ENCODE data around the gene CSTB. TPM values are rescaled to one million over a fixed set of nuclear protein-coding genes. Genes with fewer than 3 reads are reported as not detected.

The CSTB gene
- total RNA-seq, 6 donors from 2014 or later: 19.9 to 122 (median 51.3) TPM

GRCh38 chr21:43767498-43767983 lies 8.6 kb downstream of the CSTB start:
- Histone ChIP-seq H3K4me3 (no peak overlapping the region), H3K9me3 (no peaks in the 10 kb centered on the region), H3K27me3 (no peaks in the 10 kb centered on the region), H3K4me1 (peaks cover 0 to 19% (median 7%) of the 10 kb centered on the region in 4 donors), H3K36me3 (peaks cover 0 to 10% (median 5%) of the 10 kb centered on the region in 4 donors), H3K27ac (peak overlapping the region in 3 of 4 donors; percentile 66 to 84 (median 81))
- peak; percentile 1 to 3 for ATAC-seq (ENCODE audit: low FRiP score in 2 of 2)
- WGBS, 2 donors: 72 to 79% methylated on average over 8 to 15 of the region's 15 CpGs
- no peak for TF ChIP-seq EP300 (IDR thresholded peaks at IDR 0.05)
- TF ChIP-seq POLR2A (IDR thresholded peaks at IDR 0.05): no peak
- TF ChIP-seq POLR2AphosphoS5 (IDR thresholded peaks at IDR 0.05): no peak
- TF ChIP-seq CTCF (IDR thresholded peaks at IDR 0.05): no peak
- no peak for DNase-seq

GRCh38 chr21:43766734-43767497 lies 9.2 kb downstream of the CSTB start:
- WGBS, 2 donors: 78 to 85% methylated on average over 27 to 33 of the region's 34 CpGs
- peaks cover 0 to 17% (median 7%) of the 10 kb centered on the region in 4 donors for H3K4me1 ChIP-seq
- ATAC-seq (ENCODE audit: low FRiP score in 2 of 2) (no peak), DNase-seq (peak in 1 of 2 donors; percentile 63)
- H3K4me3 ChIP-seq: no peak overlapping the region
- H3K27ac ChIP-seq: peak overlapping the region in 2 of 4 donors; percentile 81 to 84
- peaks cover 0 to 16% (median 9%) of the 10 kb centered on the region in 4 donors for H3K36me3 ChIP-seq
- H3K27me3 ChIP-seq: no peaks in the 10 kb centered on the region
- TF ChIP-seq POLR2A (IDR thresholded peaks at IDR 0.05): no peak
- TF ChIP-seq POLR2AphosphoS5 (IDR thresholded peaks at IDR 0.05): no peak
- no peak for TF ChIP-seq CTCF (IDR thresholded peaks at IDR 0.05)
- TF ChIP-seq EP300 (IDR thresholded peaks at IDR 0.05): no peak
- no peaks in the 10 kb centered on the region for H3K9me3 ChIP-seq

GRCh38 chr21:43764576-43765495 lies 11.3 kb downstream of the CSTB start:
- Histone ChIP-seq H3K4me3 (no peak overlapping the region), H3K27ac (peak overlapping the region in 1 of 4 donors; percentile 29), H3K9me3 (no peaks in the 10 kb centered on the region), H3K4me1 (peaks cover 0 to 17% (median 7%) of the 10 kb centered on the region in 4 donors), H3K27me3 (no peaks in the 10 kb centered on the region), H3K36me3 (peaks cover 0 to 33% (median 20%) of the 10 kb centered on the region in 4 donors)
- TF ChIP-seq CTCF (IDR thresholded peaks at IDR 0.05) (no peak), EP300 (IDR thresholded peaks at IDR 0.05) (no peak), POLR2A (IDR thresholded peaks at IDR 0.05) (no peak), POLR2AphosphoS5 (IDR thresholded peaks at IDR 0.05) (no peak)
- WGBS, 2 donors: 77 to 83% methylated on average over 14 to 19 of the region's 19 CpGs
- peak in 1 of 2 donors; percentile 73 for DNase-seq
- ATAC-seq (ENCODE audit: low FRiP score in 2 of 2): no peak

GRCh38 chr21:43763901-43764523 lies 12.1 kb downstream of the CSTB start:
- H3K36me3 ChIP-seq: peaks cover 0 to 36% (median 27%) of the 10 kb centered on the region in 4 donors
- peaks cover 0 to 19% (median 8%) of the 10 kb centered on the region in 4 donors for H3K4me1 ChIP-seq
- H3K27me3 ChIP-seq: no peaks in the 10 kb centered on the region
- no peak for TF ChIP-seq POLR2AphosphoS5 (IDR thresholded peaks at IDR 0.05)
- TF ChIP-seq EP300 (IDR thresholded peaks at IDR 0.05): no peak
- no peak for TF ChIP-seq CTCF (IDR thresholded peaks at IDR 0.05)
- no peak for TF ChIP-seq POLR2A (IDR thresholded peaks at IDR 0.05)
- 84 to 97% methylated on average over 8 to 10 of the region's 10 CpGs for WGBS, 2 donors
- ATAC-seq (ENCODE audit: low FRiP score in 2 of 2) (no peak), DNase-seq (peak in 1 of 2 donors; percentile 42)
- no peak overlapping the region for H3K4me3 ChIP-seq
- H3K27ac ChIP-seq: peak overlapping the region in 1 of 4 donors; percentile 29
- no peaks in the 10 kb centered on the region for H3K9me3 ChIP-seq
